Heart left ventricle (tissue), 16 donors: Measurements from ENCODE around the gene DNAJA4. TPM values are rescaled to one million over a fixed set of nuclear protein-coding genes. Genes with fewer than 3 reads are reported as not detected.

Source experiments
- ATAC-seq, 4 donors: fragments of 200-7000 bp; cut with Tn5 transposase; one replicate each; pipeline ENCODE4 v1.9.1; 2020 to 2022; ENCODE audit warnings: moderate library complexity in 4 of 4, mild to moderate bottlenecking in 3 of 4, moderate number of reproducible peaks in 1 of 4
- DNase-seq, 5 donors: peaks; one replicate each; pipeline ENCODE4 v3.0.0-alpha.2; 2020
- H3K27ac ChIP-seq, 12 donors: fragments of 200-600 bp; sonication (generic) in 4 of 12; one replicate each; pipeline versions ENCODE4 v1.5.0 to v1.8.0; 2016 to 2022; ENCODE audit warnings: mild to moderate bottlenecking in 2 of 12
- H3K27me3 ChIP-seq, 9 donors: fragments of 200-600 bp; sonication (generic) in 2 of 9; one replicate each; pipeline versions ENCODE4 v1.5.1 to v1.8.0; 2016 to 2022; ENCODE audit warnings: mild to moderate bottlenecking in 3 of 9
- H3K36me3 ChIP-seq, 9 donors: fragments of 200-600 bp; sonication (generic) in 2 of 9; one replicate each; pipeline versions ENCODE4 v1.5.0 to v1.8.0; 2018 to 2022; ENCODE audit warnings: mild to moderate bottlenecking in 2 of 9
- H3K4me1 ChIP-seq, 12 donors: fragments of 200-600 bp; sonication (generic) in 4 of 12; one replicate each; pipeline versions ENCODE4 v1.5.0 to v1.8.0; 2016 to 2022; ENCODE audit warnings: mild to moderate bottlenecking in 3 of 12
- H3K4me3 ChIP-seq, 12 donors: fragments of 200-600 bp; sonication (generic) in 4 of 12; one replicate each; pipeline versions ENCODE4 v1.5.0 to v1.8.0; 2017 to 2022; ENCODE audit warnings: mild to moderate bottlenecking in 9 of 12, moderate library complexity in 4 of 12
- H3K9me3 ChIP-seq, 12 donors: fragments of 200-600 bp; sonication (generic) in 4 of 12; one replicate each; pipeline versions ENCODE4 v1.5.0 to v1.8.0; 2016 to 2022; ENCODE audit warnings: mild to moderate bottlenecking in 1 of 12
- POLR2A ChIP-seq, 2 donors: fragments of 450-650 bp; IDR thresholded peaks; one replicate each; pipeline ENCODE4 v1.6.1; 2017; ENCODE audit warnings: antibody characterized with exemption in 2 of 2, mild to moderate bottlenecking in 2 of 2, moderate library complexity in 2 of 2
- WGBS, 4 donors: extraction: QIAGEN DNeasy Blood & Tissue Kit in 2 of 4; methylation state at CpG; one replicate each; pipeline versions ENCODE4 v1.1.5 to v1.1.7; 2013 to 2018; 5-methylcytosine and 5-hydroxymethylcytosine counted together
- intact Hi-C, 10 donors: fragments of 100-400 bp; cut with DNase I; formaldehyde crosslinking; loops; one replicate each; pipeline versions ENCODE4 v1.11.1 to v1.14.2; 2022
- polyA plus RNA-seq, 2 donors: library from polyadenylated mRNA; stranded (reverse); fragments of 200-250 nt; gene quantifications; one replicate each; pipeline ENCODE4 v1.2.3, GENCODE V29; 2013
- total RNA-seq, 9 donors: library from RNA; depleted of rRNA in 2 of 9; stranded (reverse); fragments of >200 nt in 2 of 9; fragmentation: NEBNext Ultra II Directional in 3 of 9; extraction: Animal tissue kit (Norgen Biotek cat#: 25700) in 3 of 9; gene quantifications; one replicate each; pipeline versions ENCODE4 v1.1.0 to v1.2.4, GENCODE V29; 2016 to 2023
- TF ChIP-seq, protein P1 (sequence below), 12 donors: fragments of 200-600 bp; sonication (generic) in 4 of 12; IDR thresholded peaks; one replicate each; pipeline versions ENCODE4 v1.5.0 to v1.8.0; 2018 to 2022; ENCODE audit warnings: antibody characterized with exemption in 12 of 12, mild to moderate bottlenecking in 5 of 12
- donor health status: ischemic (EF 13 %, LVEDD 7.1; RV severe dilation, severe dysfunction).
- donor health status: healthy with polysubstance abuse.
- donor health status: DM: no; HTN: yes; CAD: no.
- donor health status: DM: no; HTN: no; CAD: no.
- donor health status: ischemic (EF 25% LVEDD 6.9; RV normal size, moderate dysfunction).
- donor health status: ischemic (EF 25% LVEDD 5.7; RV mildly dilated, moderate dysfunction).
- donor health status: healthy.
- donor health status: DM: yes; HTN: yes; CAD: no.
- donor health status: ischemic (EF 35%, LVEDD 5.7; RV mildly dilated, moderate dysfunction).
- donor health status: nonischemic (EF 11% LVEDD 7.7; RV severe dilation, severe dysfunction).
- donor health status: DM: yes; HTN: yes; CAD: no.
- donor health status: PGD.
- donor health status: ischemic (EF 29% LVEDD 5.4; RV normal size, mild dysfunction).
- donor health status: nonischemic (EF 23%, LVEDD 6.1; RV moderate dilation, normal function).

DNAJA4 gene
- total and polyA plus RNA-seq, 11 donors: 62.3 to 503 (median 94.6) TPM

DNA sequence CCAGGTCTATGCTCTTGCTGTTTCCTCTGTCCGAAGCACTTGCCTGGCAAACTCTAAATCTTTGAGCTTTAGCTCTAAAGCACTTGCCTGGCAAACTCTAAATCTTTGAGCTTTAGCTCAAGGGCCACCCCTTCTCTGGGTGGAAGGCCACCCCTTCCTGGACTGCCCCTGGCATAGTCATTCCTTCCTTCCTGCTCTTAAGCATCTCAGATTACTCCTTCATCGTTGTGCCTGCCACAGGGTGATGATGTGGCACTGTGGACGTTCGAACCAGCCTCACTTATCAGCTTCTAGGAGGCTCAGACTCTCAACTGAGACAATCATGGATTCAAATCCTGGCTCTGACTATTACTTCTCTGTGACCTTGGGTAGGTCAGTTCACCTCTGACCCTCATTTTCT, 65.3 kb downstream of the DNAJA4 start:
- intact Hi-C loops: loop anchor here in 2 of 10 donors (10.0 kb wide), 2 partner anchors 55 to 75 kb away; no protein-coding TSS in a partner anchor
- H3K27ac ChIP-seq: no peak overlapping the region
- TF ChIP-seq, protein P1, sequence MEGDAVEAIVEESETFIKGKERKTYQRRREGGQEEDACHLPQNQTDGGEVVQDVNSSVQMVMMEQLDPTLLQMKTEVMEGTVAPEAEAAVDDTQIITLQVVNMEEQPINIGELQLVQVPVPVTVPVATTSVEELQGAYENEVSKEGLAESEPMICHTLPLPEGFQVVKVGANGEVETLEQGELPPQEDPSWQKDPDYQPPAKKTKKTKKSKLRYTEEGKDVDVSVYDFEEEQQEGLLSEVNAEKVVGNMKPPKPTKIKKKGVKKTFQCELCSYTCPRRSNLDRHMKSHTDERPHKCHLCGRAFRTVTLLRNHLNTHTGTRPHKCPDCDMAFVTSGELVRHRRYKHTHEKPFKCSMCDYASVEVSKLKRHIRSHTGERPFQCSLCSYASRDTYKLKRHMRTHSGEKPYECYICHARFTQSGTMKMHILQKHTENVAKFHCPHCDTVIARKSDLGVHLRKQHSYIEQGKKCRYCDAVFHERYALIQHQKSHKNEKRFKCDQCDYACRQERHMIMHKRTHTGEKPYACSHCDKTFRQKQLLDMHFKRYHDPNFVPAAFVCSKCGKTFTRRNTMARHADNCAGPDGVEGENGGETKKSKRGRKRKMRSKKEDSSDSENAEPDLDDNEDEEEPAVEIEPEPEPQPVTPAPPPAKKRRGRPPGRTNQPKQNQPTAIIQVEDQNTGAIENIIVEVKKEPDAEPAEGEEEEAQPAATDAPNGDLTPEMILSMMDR (IDR thresholded peaks at IDR 0.05): no peak
- TF ChIP-seq POLR2A (IDR thresholded peaks at IDR 0.05): no peak
- DNase-seq (no peak), ATAC-seq (no peak)
- no peaks in the 10 kb centered on the region for H3K9me3 ChIP-seq
- no peaks in the 10 kb centered on the region for H3K36me3 ChIP-seq
- no peaks in the 10 kb centered on the region for H3K27me3 ChIP-seq
- H3K4me1 ChIP-seq: peaks cover 0 to 6% (median 0%) of the 10 kb centered on the region in 12 donors
- WGBS, 4 donors: 52 to 63% (median 56%) methylated on average over 4 of the region's 4 CpGs
- H3K4me3 ChIP-seq: no peak overlapping the region

Other genes starting within 250 kb of the DNAJA4 start
- 10 to 100 TPM in 6 of 9 donors, 1 to 10 TPM in 3; 6.5 to 45.2 (median 10.8) TPM for gene TBC1D2B, start 186.9 kb upstream of the DNAJA4 start, total RNA-seq
- 1 to 10 TPM; 5.1 to 5.9 TPM for gene TBC1D2B, start 186.9 kb upstream of the DNAJA4 start, polyA plus RNA-seq
- gene SH2D7, start 172.0 kb upstream of the DNAJA4 start, total RNA-seq: not detected
- gene SH2D7, start 172.0 kb upstream of the DNAJA4 start, polyA plus RNA-seq: not detected
- gene CIB2, start 133.1 kb upstream of the DNAJA4 start, total RNA-seq: 10 to 100 TPM in 5 of 9 donors, 1 to 10 TPM in 4; 3.3 to 18.5 (median 10.4) TPM
- gene CIB2, start 133.1 kb upstream of the DNAJA4 start, polyA plus RNA-seq: 1 to 10 TPM; 5.3 TPM
- 100 to 1,000 TPM; 166 to 471 (median 359) TPM for gene IDH3A, start 115.2 kb upstream of the DNAJA4 start, total RNA-seq
- gene IDH3A, start 115.2 kb upstream of the DNAJA4 start, polyA plus RNA-seq: 100 to 1,000 TPM; 158 to 160 TPM
- 1 to 10 TPM in 1 of 9 donors, under 1 TPM in 3, not detected in 5; 0.05 to 1.2 (median 0.06) TPM for gene ACSBG1, start 30.0 kb upstream of the DNAJA4 start, total RNA-seq
- gene ACSBG1, start 30.0 kb upstream of the DNAJA4 start, polyA plus RNA-seq: 1 to 10 TPM in 1 of 2 donors, under 1 TPM in 1; 0.25 to 1.0 TPM
- gene SKIC8, start 35.0 kb downstream of the DNAJA4 start, total RNA-seq: 10 to 100 TPM; 20.8 to 34.4 (median 27.8) TPM
- gene SKIC8, start 35.0 kb downstream of the DNAJA4 start, polyA plus RNA-seq: 10 to 100 TPM; 28.2 to 50.2 TPM
- under 1 TPM in 1 of 9 donors, not detected in 8; 0.46 TPM for gene CRABP1, start 75.8 kb downstream of the DNAJA4 start, total RNA-seq
- not detected for gene CRABP1, start 75.8 kb downstream of the DNAJA4 start, polyA plus RNA-seq
- gene IREB2, start 173.7 kb downstream of the DNAJA4 start, total RNA-seq: 10 to 100 TPM; 12.9 to 50.0 (median 30.0) TPM
- gene IREB2, start 173.7 kb downstream of the DNAJA4 start, polyA plus RNA-seq: 10 to 100 TPM in 1 of 2 donors, 1 to 10 TPM in 1; 6.3 to 13.3 TPM
- gene HYKK, start 243.0 kb downstream of the DNAJA4 start, total RNA-seq: 1 to 10 TPM; 4.1 to 8.7 (median 6.8) TPM
- gene HYKK, start 243.0 kb downstream of the DNAJA4 start, polyA plus RNA-seq: 1 to 10 TPM; 2.6 to 3.3 TPM